ENCODE measurements around the gene EFCAB6.

DNA sequence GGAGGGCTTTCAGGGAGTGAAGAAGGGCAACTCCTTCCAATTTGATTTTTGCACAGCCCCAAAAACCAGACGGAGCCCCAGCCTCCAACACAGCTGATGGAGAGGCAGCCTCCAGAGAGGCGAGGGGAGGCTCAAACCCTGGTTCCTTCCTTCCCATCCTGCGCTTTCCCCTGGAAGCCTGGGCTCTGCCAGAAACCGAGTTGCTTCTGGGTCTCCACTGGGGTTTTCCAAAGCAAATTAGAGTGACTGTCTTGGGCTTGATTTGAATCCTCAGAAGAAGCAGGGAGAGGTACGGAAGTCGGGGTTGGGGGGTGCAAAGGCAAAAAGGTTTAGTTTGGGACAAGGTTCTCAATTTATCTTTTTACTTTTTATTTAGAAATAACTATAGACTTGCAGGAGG is 271.1 kb downstream of the EFCAB6 start:
- TF ChIP-seq SRF (IDR thresholded peaks at IDR 0.05; ENCODE audit: low read depth in 2 of 2, low read length in 2 of 2), result no peak
- TF ChIP-seq GABPA (IDR thresholded peaks at IDR 0.05; ENCODE audit: low read depth), result no peak
- TF ChIP-seq POLR2A (IDR thresholded peaks at IDR 0.05; ENCODE audit: low read depth, low read length), result no peak
- no peak for TF ChIP-seq SIN3A (IDR thresholded peaks at IDR 0.05; ENCODE audit: low read depth, low read length)
- TF ChIP-seq ZNF207 (IDR thresholded peaks at IDR 0.05; ENCODE audit: borderline replicate concordance), result no peak
- no peak for TF ChIP-seq POLR2AphosphoS5 (IDR thresholded peaks at IDR 0.05; ENCODE audit: low read length)
- no peak for TF ChIP-seq BHLHE40 (IDR thresholded peaks at IDR 0.05; ENCODE audit: borderline replicate concordance in 1 of 2, low read depth in 2 of 2, low read length in 1 of 2)
- TF ChIP-seq, protein P1, sequence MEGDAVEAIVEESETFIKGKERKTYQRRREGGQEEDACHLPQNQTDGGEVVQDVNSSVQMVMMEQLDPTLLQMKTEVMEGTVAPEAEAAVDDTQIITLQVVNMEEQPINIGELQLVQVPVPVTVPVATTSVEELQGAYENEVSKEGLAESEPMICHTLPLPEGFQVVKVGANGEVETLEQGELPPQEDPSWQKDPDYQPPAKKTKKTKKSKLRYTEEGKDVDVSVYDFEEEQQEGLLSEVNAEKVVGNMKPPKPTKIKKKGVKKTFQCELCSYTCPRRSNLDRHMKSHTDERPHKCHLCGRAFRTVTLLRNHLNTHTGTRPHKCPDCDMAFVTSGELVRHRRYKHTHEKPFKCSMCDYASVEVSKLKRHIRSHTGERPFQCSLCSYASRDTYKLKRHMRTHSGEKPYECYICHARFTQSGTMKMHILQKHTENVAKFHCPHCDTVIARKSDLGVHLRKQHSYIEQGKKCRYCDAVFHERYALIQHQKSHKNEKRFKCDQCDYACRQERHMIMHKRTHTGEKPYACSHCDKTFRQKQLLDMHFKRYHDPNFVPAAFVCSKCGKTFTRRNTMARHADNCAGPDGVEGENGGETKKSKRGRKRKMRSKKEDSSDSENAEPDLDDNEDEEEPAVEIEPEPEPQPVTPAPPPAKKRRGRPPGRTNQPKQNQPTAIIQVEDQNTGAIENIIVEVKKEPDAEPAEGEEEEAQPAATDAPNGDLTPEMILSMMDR (IDR thresholded peaks at IDR 0.05 in 2 of 3, conservative IDR thresholded peaks at IDR 0.05 in 1 of 3; ENCODE audit: control insufficient read depth in 2 of 3, extremely low read depth in 1 of 3, insufficient read depth in 1 of 3, low read depth in 3 of 3, low read length in 3 of 3), result no peak
- no peak for TF ChIP-seq SMARCA5 (IDR thresholded peaks at IDR 0.05)
- no peak for TF ChIP-seq YY1 (IDR thresholded peaks at IDR 0.05; ENCODE audit: low read depth, low read length)

All from GM12878 (cell line).